Measurements from ENCODE around the gene KSR1. TPM values are rescaled to one million over a fixed set of nuclear protein-coding genes. Genes with fewer than 3 reads are reported as not detected.
A peak's percentile ranks its signal among the peaks of the same experiment; 100 is the strongest.

The KSR1 gene
- total and polyA plus RNA-seq, 8 donors, result 2.7 to 32.1 (median 13.6) TPM

DNA sequence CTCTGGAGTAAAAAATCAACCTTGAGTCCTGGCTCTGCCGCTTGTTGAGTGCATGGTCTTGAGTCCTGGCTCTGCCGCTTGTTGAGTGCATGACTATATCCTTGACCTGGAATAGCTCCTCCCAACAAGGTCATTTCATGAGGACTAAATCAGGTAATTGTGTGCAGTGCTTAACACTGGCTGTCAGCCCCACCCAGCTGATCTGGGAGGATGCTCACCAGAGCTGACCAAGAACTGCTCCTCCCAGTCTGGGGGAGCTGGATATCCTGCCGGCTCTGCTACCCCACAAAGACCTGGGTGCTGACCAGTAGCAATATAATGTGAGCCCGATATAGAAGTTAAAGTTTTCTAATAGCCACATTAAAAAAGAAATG lies 154.0 kb downstream of the KSR1 start:
- intact Hi-C loops (cut with DNase I; ENCODE audit: low total_unique reads), result no loop called here
- peak in 1 of 2 donors; percentile 39 for DNase-seq
- WGBS, 5 donors, result 73 to 89% (median 86%) methylated on average over 4 of the region's 4 CpGs

DNA sequence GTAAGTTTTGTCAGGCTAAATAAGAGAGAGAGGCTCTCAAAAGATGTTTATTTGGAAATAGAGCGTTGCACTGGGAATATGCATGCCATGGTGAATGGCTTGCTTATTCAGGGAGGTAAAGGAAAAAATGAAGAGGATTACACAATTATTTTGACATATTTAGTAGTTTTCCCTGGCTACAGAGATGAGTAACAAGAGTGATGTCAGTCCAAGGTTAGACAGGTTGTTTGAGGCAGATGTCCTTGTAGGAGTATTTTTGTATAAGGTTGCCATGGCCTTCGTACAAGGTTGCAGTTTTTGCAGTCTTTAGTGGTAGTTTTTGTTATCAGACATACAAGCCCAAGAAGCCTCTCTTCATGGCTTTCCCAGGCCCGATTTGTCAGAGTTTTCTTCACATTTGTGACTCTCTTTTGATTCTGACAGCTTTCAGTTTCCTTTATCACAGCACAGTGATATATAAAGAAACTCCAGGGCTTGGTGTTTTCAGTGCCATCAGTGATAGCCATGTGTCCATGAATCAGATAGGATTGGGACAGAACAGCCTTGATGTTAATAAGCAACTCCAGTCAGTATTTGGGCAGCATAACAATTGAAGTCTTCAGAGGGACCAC lies 156.0 kb downstream of the KSR1 start:
- DNase-seq, result no peak
- Histone ChIP-seq H3K9me3 (no peaks in the 10 kb centered on the region), H3K4me3 (no peak overlapping the region), H3K27me3 (no peaks in the 10 kb centered on the region), H3K4me1 (peaks cover 0 to 7% (median 6%) of the 10 kb centered on the region in 4 donors), H3K27ac (no peak overlapping the region), H3K36me3 (peaks cover 38 to 100% (median 92%) of the 10 kb centered on the region in 4 donors)
- no peak for TF ChIP-seq POLR2A (IDR thresholded peaks at IDR 0.05)
- TF ChIP-seq CTCF (IDR thresholded peaks at IDR 0.05), result no peak
- no peak for TF ChIP-seq EP300 (IDR thresholded peaks at IDR 0.05)
- TF ChIP-seq POLR2AphosphoS5 (IDR thresholded peaks at IDR 0.05), result no peak
- WGBS, 5 donors, result 73 to 87% (median 81%) methylated on average over 3 of the region's 3 CpGs
- intact Hi-C loops (cut with DNase I; ENCODE audit: low total_unique reads), result no loop called here

More for the DNA sequence above, 154.0 kb downstream of the KSR1 start:
- TF ChIP-seq EP300 (IDR thresholded peaks at IDR 0.05) (no peak), CTCF (IDR thresholded peaks at IDR 0.05) (no peak), POLR2A (IDR thresholded peaks at IDR 0.05) (no peak), POLR2AphosphoS5 (IDR thresholded peaks at IDR 0.05) (no peak)
- Histone ChIP-seq H3K27ac (peak overlapping the region; percentile 33 to 76 (median 52)), H3K4me1 (peaks cover 0 to 7% (median 6%) of the 10 kb centered on the region in 4 donors), H3K36me3 (peaks cover 38 to 100% (median 98%) of the 10 kb centered on the region in 4 donors), H3K27me3 (no peaks in the 10 kb centered on the region), H3K4me3 (no peak overlapping the region), H3K9me3 (no peaks in the 10 kb centered on the region)

DNA sequence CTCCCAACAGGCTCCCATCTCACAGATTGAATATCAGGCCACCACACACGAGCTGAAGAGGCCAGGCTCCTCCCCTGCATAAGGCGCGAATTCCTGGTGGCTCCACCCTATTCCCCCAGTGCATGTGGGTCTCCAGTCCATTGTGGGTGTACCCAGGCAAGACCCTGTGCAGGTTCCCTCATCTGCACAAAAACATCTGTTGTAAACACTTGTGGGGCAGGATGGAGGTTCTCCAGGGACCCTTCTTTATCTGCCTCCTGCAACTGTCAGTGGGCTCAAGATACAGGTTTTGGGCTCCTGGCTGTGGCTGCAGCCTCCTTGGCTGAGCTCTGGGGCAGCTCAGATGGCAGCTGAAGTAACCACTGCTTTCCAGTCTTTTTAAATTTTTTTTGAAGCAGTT lies 157.2 kb downstream of the KSR1 start:
- no peaks in the 10 kb centered on the region for H3K9me3 ChIP-seq
- H3K27me3 ChIP-seq, result no peaks in the 10 kb centered on the region
- H3K4me1 ChIP-seq, result peaks cover 0 to 7% (median 6%) of the 10 kb centered on the region in 4 donors
- intact Hi-C loops (cut with DNase I; ENCODE audit: low total_unique reads), result no loop called here
- H3K27ac ChIP-seq, result no peak overlapping the region
- 76 to 97% (median 91%) methylated on average over 3 of the region's 3 CpGs for WGBS, 5 donors
- no peak for DNase-seq
- peaks cover 44 to 100% (median 92%) of the 10 kb centered on the region in 4 donors for H3K36me3 ChIP-seq
- no peak overlapping the region for H3K4me3 ChIP-seq
- TF ChIP-seq CTCF (IDR thresholded peaks at IDR 0.05) (no peak), EP300 (IDR thresholded peaks at IDR 0.05) (no peak), POLR2A (IDR thresholded peaks at IDR 0.05) (no peak)

DNA sequence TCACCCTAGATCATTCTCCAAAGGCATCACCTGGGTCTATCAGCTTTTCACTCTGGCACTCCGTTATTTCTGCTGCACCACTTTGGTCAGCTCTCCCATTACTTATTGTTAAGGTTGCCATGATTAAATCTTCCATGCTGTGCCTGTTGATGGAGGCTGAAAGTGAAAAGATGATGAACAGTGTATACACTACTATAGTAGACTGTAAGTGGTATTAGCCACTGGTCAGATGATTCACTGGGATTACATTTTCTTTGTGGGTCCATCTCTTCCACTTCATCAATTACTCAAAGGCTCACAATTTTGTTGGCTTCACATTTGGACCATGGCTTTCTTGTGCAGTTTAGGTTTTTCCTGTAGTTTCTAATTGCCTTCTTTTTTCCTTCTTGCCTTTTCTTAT lies 158.9 kb downstream of the KSR1 start:
- H3K9me3 ChIP-seq, result no peaks in the 10 kb centered on the region
- peaks cover 0 to 3% (median under 1%) of the 10 kb centered on the region in 4 donors for H3K4me1 ChIP-seq
- WGBS, 5 donors, result 86 to 100% (median 100%) methylated on average over 1 of the region's 1 CpG
- peaks cover 47 to 100% (median 92%) of the 10 kb centered on the region in 4 donors for H3K36me3 ChIP-seq
- intact Hi-C loops (cut with DNase I; ENCODE audit: low total_unique reads), result no loop called here
- H3K27me3 ChIP-seq, result no peaks in the 10 kb centered on the region
- H3K4me3 ChIP-seq, result no peak overlapping the region
- H3K27ac ChIP-seq, result no peak overlapping the region
- TF ChIP-seq CTCF (IDR thresholded peaks at IDR 0.05) (no peak), EP300 (IDR thresholded peaks at IDR 0.05) (no peak), POLR2AphosphoS5 (IDR thresholded peaks at IDR 0.05) (no peak), POLR2A (IDR thresholded peaks at IDR 0.05) (no peak)
- no peak for DNase-seq
